CD14-positive monocyte (primary cell): ENCODE data around the gene ARMC7. TPM values are rescaled to one million over a fixed set of nuclear protein-coding genes. Genes with fewer than 3 reads are reported as not detected.

Experiments used
- DNase-seq, 3 donors: peaks; one replicate each; pipeline ENCODE4 v3.0.0-alpha.2; 2011 to 2022
- H2AFZ ChIP-seq: 2 replicates; pipeline ENCODE4 v1.6.0; 2012; ENCODE audit warnings: mild to moderate bottlenecking, low read depth, low read length, inconsistent platforms; ENCODE audit not compliant: insufficient read depth, poor library complexity, severe bottlenecking
- H3K27ac ChIP-seq, 2 donors: 1 replicate in 1 of 2; 2 replicates in 1 of 2; pipeline ENCODE4 v1.5.1; 2012 to 2013; ENCODE audit warnings: low read length in 2 of 2, control low read depth in 1 of 2, inconsistent platforms in 1 of 2, low read depth in 1 of 2, mild to moderate bottlenecking in 1 of 2
- H3K27me3 ChIP-seq, 2 donors: one replicate each; pipeline versions ENCODE4 v1.6.0 to v1.6.1; 2011 to 2013; ENCODE audit warnings: low read length in 2 of 2; ENCODE audit not compliant: control insufficient read depth in 2 of 2, insufficient read depth in 2 of 2
- H3K36me3 ChIP-seq, 2 donors: replicated peaks in 1 of 2; 1 replicate in 1 of 2; 2 replicates in 1 of 2; pipeline versions ENCODE4 v1.5.1 to v1.6.1; 2012 to 2013; ENCODE audit warnings: low read length in 2 of 2, control low read depth in 1 of 2, inconsistent platforms in 1 of 2, mild to moderate bottlenecking in 1 of 2; ENCODE audit not compliant: insufficient read depth in 2 of 2, control insufficient read depth in 1 of 2
- H3K4me1 ChIP-seq, 2 donors: 1 replicate in 1 of 2; 2 replicates in 1 of 2; pipeline versions ENCODE4 v1.5.1 to v1.6.1; 2012 to 2013; ENCODE audit warnings: low read length in 2 of 2, control low read depth in 1 of 2, inconsistent platforms in 1 of 2, mild to moderate bottlenecking in 1 of 2, moderate library complexity in 1 of 2; ENCODE audit not compliant: insufficient read depth in 2 of 2, control insufficient read depth in 1 of 2
- H3K4me2 ChIP-seq: replicated peaks from 2 replicates; pipeline ENCODE3; 2012; ENCODE audit warnings: low read length, moderate library complexity, mild to moderate bottlenecking; ENCODE audit not compliant: poor library complexity, severe bottlenecking; ENCODE audit errors: extremely low read depth
- H3K4me3 ChIP-seq, 3 experiments: fragments of 200-600 bp in 1 of 3; sonication (generic) in 1 of 3; replicated peaks in 1 of 3; 1 replicate in 2 of 3; 2 replicates in 1 of 3; pipeline ENCODE4 v1.5.1; 2011 to 2013; ENCODE audit warnings: low read length in 3 of 3, mild to moderate bottlenecking in 3 of 3, control low read depth in 2 of 3, low read depth in 2 of 3, inconsistent platforms in 1 of 3, moderate library complexity in 1 of 3
- H3K79me2 ChIP-seq: 2 replicates; pipeline ENCODE4 v1.6.0; 2012; ENCODE audit warnings: mild to moderate bottlenecking, control low read depth, inconsistent platforms, low read length, moderate library complexity; ENCODE audit not compliant: insufficient read depth
- H3K9ac ChIP-seq: 2 replicates; pipeline ENCODE4 v1.6.0; 2017; ENCODE audit warnings: low read length, mild to moderate bottlenecking; ENCODE audit not compliant: insufficient read depth, poor library complexity, severe bottlenecking
- H3K9me3 ChIP-seq, 2 donors: replicated peaks in 1 of 2; 1 replicate in 1 of 2; 2 replicates in 1 of 2; pipeline versions ENCODE4 v1.5.1 to v1.6.1; 2012 to 2013; ENCODE audit warnings: low read length in 2 of 2, control low read depth in 1 of 2; ENCODE audit not compliant: control insufficient read depth in 1 of 2, insufficient read depth in 1 of 2
- H4K20me1 ChIP-seq: 2 replicates; pipeline ENCODE4 v1.6.0; 2012; ENCODE audit warnings: mild to moderate bottlenecking, low read length, control low read depth, moderate library complexity; ENCODE audit not compliant: insufficient read depth
- H3K27ac Mint-ChIP-seq, 7 donors: one replicate each; pipeline ENCODE4 v1.8.0; 2020; ENCODE audit warnings: mild to moderate bottlenecking in 7 of 7, mixed read lengths in 7 of 7, moderate library complexity in 6 of 7, inconsistent platforms in 2 of 7
- H3K27me3 Mint-ChIP-seq, 3 donors: one replicate each; pipeline ENCODE4 v1.8.0; 2021 to 2022; ENCODE audit warnings: low read depth in 3 of 3, mild to moderate bottlenecking in 3 of 3, mixed read lengths in 3 of 3, moderate library complexity in 3 of 3, inconsistent platforms in 1 of 3
- H3K36me3 Mint-ChIP-seq, 2 donors: one replicate each; pipeline ENCODE4 v1.8.0; 2020; ENCODE audit warnings: mixed read lengths in 2 of 2, inconsistent platforms in 1 of 2, mild to moderate bottlenecking in 1 of 2
- H3K4me1 Mint-ChIP-seq: one replicate; pipeline ENCODE4 v1.8.0; 2020; ENCODE audit warnings: mild to moderate bottlenecking, mixed read lengths
- H3K4me3 Mint-ChIP-seq, 2 donors: one replicate each; pipeline ENCODE4 v1.8.0; 2020; ENCODE audit warnings: mild to moderate bottlenecking in 2 of 2, mixed read lengths in 2 of 2, moderate library complexity in 1 of 2
- H3K9me3 Mint-ChIP-seq, 7 donors: one replicate each; pipeline ENCODE4 v1.8.0; 2020 to 2022; ENCODE audit warnings: mixed read lengths in 7 of 7, mild to moderate bottlenecking in 6 of 7, moderate library complexity in 6 of 7, inconsistent platforms in 2 of 7
- WGBS: methylation state at CpG from one replicate; pipeline ENCODE4 v1.1.5; 2013; ENCODE audit warnings: missing lambda C conversion rate; ENCODE audit not compliant: insufficient coverage; 5-methylcytosine and 5-hydroxymethylcytosine counted together
- intact Hi-C, 2 donors: fragments of 100-400 bp; cut with micrococcal nuclease; formaldehyde crosslinking; loops; one replicate each; pipeline versions ENCODE4 v1.15.0 to v1.15.1; 2023
- polyA plus RNA-seq, 3 donors: library from polyadenylated mRNA; depleted of rRNA in 1 of 3; unstranded in 2 of 3; stranded (reverse) in 1 of 3; fragments of 300-500 nt in 2 of 3; fragments of >200 nt in 1 of 3; fragmentation: Illumina TruSeq in 2 of 3; gene quantifications; 1 replicate in 2 of 3; 2 replicates in 1 of 3; pipeline ENCODE4 v1.2.3, GENCODE V29; 2012 to 2021
- TF ChIP-seq, protein P1 (sequence below): fragments of 200-600 bp; IDR thresholded peaks from one replicate; pipeline ENCODE4 v1.8.0; 2022; ENCODE audit warnings: antibody characterized with exemption, mild to moderate bottlenecking

The ARMC7 gene
- polyA plus RNA-seq, 3 donors = 1.3 to 11.8 (median 2.1) TPM

DNA sequence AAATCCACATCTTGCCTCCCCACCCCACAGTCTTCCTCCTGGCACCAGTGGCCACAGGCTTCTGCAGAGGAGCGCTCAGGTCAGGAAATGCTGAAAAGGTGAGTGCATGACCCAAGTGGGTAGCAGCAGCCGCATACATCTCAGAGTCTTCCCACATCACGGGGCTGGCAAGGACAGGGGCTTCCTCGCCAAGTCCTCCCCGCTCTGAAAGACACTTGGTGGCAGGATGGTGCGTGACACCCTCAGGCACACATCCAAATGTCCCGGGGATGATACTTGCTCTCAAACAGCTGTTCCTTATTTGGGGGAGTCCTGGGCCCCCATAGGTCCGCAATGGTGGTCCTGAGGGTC, 30.8 kb upstream of the ARMC7 start:
- intact Hi-C loops = loop anchor here in 1 of 2 donors (5.0 kb wide), 1 partner anchor 33 kb away; no protein-coding TSS in a partner anchor
- 96% methylated on average over 8 of the region's 8 CpGs for WGBS
- Histone ChIP-seq H3K4me3 (no peak overlapping the region), H3K9ac (no peak overlapping the region), H4K20me1 (no peaks in the 10 kb centered on the region), H3K27me3 (no peaks in the 10 kb centered on the region), H3K79me2 (no peaks in the 10 kb centered on the region), H3K4me2 (no peak overlapping the region), H3K36me3 (no peaks in the 10 kb centered on the region), H3K27ac (no peak overlapping the region), H2AFZ (no peak overlapping the region), H3K9me3 (no peaks in the 10 kb centered on the region), H3K4me1 (peaks cover 61 to 63% of the 10 kb centered on the region in 2 donors)
- Mint-ChIP-seq H3K27ac (no peak overlapping the region), H3K4me3 (no peak overlapping the region), H3K4me1 (peaks cover 66% of the 10 kb centered on the region), H3K27me3 (peaks cover 0 to 4% (median 1%) of the 10 kb centered on the region in 3 donors), H3K9me3 (peaks cover 0 to 4% (median 0%) of the 10 kb centered on the region in 7 donors), H3K36me3 (no peaks in the 10 kb centered on the region)
- TF ChIP-seq, protein P1, sequence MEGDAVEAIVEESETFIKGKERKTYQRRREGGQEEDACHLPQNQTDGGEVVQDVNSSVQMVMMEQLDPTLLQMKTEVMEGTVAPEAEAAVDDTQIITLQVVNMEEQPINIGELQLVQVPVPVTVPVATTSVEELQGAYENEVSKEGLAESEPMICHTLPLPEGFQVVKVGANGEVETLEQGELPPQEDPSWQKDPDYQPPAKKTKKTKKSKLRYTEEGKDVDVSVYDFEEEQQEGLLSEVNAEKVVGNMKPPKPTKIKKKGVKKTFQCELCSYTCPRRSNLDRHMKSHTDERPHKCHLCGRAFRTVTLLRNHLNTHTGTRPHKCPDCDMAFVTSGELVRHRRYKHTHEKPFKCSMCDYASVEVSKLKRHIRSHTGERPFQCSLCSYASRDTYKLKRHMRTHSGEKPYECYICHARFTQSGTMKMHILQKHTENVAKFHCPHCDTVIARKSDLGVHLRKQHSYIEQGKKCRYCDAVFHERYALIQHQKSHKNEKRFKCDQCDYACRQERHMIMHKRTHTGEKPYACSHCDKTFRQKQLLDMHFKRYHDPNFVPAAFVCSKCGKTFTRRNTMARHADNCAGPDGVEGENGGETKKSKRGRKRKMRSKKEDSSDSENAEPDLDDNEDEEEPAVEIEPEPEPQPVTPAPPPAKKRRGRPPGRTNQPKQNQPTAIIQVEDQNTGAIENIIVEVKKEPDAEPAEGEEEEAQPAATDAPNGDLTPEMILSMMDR = no peak
- no peak for DNase-seq

DNA sequence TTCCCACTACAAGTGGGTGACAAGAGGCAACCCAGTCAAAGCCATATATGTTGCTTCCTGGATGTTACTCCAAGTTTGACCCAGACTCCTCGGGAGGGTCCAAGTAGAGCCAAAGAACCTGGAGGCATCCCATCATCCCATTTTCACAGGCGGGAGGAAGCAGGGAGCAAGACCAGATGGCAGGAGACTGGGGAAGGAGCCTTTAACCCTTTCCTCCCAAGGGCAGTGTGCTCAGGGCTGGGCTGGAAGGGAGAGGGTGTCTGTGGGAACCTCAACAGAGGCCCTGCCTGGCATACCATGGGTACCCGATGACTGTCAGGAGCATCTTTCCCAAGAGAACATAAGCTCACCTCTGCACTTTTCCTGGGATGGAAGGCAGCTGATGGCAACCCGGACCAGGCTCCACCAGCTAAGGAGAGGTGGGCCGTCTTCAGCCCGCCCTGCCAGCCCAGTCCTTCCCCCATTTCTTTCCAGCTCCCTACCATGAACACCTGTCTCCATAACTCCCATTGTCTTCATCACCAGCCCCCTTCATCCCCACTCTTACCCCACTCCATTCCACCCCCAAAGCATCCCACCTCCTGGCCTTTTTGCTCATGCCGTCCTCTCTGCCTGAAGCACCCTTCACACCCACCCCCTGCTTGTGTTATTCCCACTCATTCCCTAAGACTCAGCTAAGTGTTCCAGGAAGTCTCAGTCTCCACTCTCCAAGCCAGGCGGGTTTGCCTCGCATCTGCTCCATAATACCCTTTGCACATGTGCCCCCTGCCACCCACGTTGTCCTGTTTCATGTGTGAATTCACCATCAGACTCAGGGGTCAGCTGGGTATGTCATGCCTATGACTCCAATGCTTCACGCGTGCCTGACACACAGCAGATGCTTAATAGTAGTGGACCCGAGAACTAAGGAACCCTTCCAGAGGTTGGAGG, 27.9 kb upstream of the ARMC7 start:
- Mint-ChIP-seq H3K27ac (no peak overlapping the region), H3K36me3 (no peaks in the 10 kb centered on the region), H3K4me1 (peaks cover 59% of the 10 kb centered on the region), H3K9me3 (peaks cover 0 to 4% (median 0%) of the 10 kb centered on the region in 7 donors), H3K4me3 (no peak overlapping the region), H3K27me3 (peaks cover 0 to 4% (median 1%) of the 10 kb centered on the region in 3 donors)
- Histone ChIP-seq H3K27me3 (no peaks in the 10 kb centered on the region), H3K4me2 (no peak overlapping the region), H3K9me3 (no peaks in the 10 kb centered on the region), H3K4me1 (peaks cover 50 to 57% of the 10 kb centered on the region in 2 donors), H3K36me3 (no peaks in the 10 kb centered on the region), H3K9ac (no peak overlapping the region), H2AFZ (no peak overlapping the region), H3K27ac (no peak overlapping the region), H3K4me3 (no peak overlapping the region), H4K20me1 (no peaks in the 10 kb centered on the region), H3K79me2 (no peaks in the 10 kb centered on the region)
- TF ChIP-seq, protein P1 = no peak
- no peak for DNase-seq
- 96% methylated on average over 11 of the region's 13 CpGs for WGBS
- intact Hi-C loops = no loop called here
